Epithelial cell of prostate (primary cell): ENCODE data around the gene ARHGEF19.
"Not testable (repeated sequence)": the region's sequence is repeated elsewhere in the genome, so short reads cannot be mapped to it uniquely, and the experiment has no call there.

Experiments
- DNase-seq: peaks from one replicate; pipeline ENCODE4 v3.0.0-alpha.2; 2011; ENCODE audit warnings: low read depth, low spot score
- H3K27ac ChIP-seq: fragments of 450-650 bp; 2 replicates; pipeline ENCODE4 v1.5.1; 2017; ENCODE audit warnings: mild to moderate bottlenecking

ARHGEF19 gene

DNA sequence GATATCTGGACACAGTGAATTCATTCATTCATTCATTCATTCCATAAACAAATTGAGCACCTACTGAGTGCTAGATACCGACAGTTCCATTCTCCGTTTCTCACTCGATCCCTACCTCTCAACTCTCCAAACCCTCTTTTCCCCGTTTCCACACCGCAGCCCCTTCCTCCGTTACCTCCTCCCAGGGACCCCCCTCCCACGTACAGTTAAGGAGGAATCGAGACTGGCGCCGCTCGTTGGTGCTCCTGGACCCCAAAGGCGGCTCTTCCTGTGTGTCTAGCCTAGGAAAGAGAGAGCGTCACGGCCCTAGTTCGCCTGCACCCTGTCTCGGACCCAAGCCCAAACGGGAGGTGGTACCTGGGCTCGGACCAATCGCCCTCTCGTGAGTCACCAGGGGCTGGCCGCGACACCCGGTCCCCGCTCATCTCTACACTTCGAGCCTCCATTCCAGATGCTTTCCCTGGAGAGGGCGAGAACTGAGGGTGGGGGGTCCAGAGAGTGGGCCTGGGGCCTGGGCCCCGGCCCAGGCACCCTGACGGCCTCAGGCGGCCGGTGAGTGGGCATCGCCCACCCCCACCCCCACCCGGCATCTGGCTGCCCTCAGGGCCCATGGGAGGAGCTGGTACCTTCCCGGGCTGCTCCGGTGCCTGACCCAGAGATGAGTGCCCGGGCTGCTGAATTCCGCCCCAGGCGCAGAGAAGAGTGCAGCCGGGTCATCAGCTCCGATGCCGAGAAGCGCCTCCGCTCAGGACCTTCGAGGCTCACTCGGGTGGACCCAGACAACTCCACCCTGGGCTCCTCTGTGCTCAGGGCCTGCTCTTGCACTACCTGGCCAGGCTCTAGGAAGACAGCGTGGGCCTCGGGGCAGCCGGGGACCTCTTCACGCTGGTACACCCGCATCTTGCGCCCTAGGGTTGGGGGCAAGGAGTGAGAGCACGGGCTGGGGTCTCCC is 4.9 kb downstream of the ARHGEF19 start:
- DNase-seq, result no peak
- H3K27ac ChIP-seq, result peak overlapping the region; percentile 69

DNA sequence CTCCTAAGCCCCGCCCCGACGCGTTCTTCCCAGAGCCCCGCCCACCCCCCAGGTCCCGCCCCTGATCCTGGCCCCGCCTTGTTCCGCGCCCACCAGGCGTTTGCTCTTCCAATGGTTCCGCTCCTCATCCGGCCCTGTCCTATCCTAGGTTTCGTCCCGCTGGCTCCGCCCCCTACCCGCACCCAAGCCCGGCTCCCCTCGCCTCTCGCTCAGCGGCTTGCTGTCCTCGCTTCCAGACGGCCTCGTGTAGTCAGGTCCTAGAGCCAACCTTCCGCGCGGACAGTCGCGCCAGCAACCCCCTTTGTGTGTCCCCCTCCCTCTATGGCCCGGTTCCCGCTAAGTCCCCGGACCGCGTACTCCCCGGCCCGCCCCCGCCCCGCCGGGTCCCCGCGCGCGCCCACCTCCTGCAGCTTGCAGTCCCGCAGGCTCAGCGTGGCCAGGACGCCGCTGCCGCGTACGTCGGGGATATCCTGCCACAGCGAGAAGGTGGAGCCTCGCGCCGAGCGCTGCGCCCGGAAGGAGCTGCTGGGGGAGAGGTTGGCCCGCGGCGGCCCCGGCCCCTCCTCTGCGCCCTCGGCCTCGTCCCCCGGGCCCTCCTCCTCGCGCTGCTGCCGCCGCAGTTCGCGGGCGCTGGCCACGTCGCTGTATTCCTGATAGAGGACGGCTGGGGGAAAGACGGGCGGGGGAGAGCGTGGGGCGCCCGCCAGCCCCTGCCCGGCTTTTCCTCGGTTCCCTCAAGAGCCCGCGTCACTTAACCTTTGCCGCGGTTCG is 5.7 kb downstream of the ARHGEF19 start:
- DNase-seq, result peak; percentile 75
- H3K27ac ChIP-seq, result peak overlapping the region; percentile 69

DNA sequence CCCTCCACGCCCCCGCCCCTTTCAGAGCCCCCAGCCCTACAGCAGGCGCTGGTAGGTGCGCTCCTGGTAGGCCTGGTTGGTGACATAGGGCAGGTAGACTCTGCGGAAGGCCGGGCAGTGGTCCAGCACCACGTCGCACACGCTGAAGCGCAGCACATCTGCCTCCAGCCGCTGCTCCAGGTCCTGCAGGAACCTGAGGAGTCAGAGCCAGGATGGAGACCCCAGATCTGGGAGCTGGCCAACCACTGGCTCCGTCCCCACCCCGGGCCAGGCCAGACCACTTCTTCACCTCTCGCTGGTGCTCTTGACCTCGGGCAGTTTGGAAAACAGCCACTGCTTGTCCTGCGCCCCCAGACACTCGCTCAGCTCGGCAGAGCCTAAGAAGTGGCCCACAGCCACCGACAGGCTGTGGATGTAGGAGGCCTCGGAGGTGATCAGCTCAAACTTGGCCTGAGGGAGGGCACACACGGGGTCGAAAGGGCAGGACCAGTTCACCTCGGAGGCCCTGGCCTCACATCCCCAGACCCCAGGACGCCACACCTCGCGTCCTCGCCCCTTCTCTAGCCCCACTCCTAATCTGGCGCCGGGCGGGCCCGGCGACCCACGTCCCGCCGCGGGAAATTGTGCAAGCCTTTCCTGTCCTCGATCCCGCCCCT is 6.4 kb downstream of the ARHGEF19 start:
- H3K27ac ChIP-seq, result peak overlapping the region; percentile 69
- no peak for DNase-seq

DNA sequence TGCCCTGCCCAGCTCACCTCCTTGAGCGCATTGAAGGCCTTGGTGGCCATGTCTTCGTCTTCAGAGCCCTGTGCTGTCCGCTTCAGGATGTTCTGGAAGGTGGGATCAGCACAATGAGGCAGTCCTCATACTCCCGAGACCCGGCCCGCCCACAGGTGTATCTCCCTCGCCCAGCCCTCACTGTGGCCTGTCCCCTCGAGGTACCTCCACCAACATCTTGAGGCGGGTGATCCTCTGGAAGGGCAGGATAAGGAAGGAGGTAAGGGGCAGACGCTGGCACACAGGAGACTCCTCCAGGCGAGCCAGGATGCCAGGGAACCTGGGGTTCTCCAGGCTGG is 7.1 kb downstream of the ARHGEF19 start:
- DNase-seq, result no peak
- H3K27ac ChIP-seq, result no peak overlapping the region

DNA sequence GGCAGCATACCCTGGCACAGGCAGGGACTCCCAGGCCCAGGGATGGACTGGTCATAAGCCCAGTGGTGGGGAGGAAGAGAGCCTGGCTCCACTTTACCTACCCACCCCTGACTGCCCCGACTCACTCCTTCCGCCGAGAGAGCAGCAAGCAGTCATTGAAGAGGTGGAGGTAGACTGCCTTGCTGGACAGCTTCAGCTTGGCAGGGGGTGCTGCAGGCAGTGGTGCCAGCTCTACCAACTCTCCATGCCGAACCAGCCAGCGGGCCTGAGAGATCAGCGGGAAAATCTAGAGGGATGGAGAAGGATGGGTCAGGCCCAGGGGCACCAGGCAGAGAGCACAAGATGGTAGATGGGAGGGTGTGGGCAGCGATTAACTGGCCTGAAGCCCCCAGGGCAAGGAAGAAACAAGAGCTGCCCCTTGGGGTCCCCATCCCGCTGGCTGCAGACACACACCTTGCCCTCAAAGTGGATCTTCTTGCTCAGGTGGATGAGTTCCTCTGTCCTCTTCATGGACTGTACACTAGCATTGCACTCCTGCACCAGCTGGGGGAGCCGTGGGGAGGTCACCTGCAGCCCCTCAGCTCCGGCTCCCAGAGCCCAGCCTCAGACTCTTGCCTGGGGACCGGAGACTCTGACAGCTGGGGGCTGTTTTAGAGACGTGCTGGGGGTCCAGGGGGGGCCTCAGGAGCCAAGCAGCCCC is 7.7 kb downstream of the ARHGEF19 start:
- H3K27ac ChIP-seq, result no peak overlapping the region
- DNase-seq, result no peak

DNA sequence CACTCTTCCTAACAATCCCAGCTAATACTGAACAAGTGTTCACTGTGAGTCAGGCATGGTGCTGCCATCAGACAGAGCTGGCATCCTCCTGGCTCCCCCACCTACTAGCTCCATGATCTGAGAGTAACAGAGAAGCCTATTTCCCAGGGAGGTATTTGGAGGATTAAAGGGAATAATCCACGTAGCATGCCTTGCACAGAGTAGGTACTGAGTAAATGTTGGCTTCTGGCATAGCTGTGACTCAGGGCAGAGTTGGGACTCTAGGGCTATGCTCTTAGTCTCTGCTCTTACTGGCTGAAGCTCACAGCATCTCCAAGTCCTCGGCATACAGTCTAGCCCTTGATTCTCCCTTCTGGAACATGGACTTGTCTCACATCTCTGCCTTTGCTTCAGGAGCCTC is 8.2 kb downstream of the ARHGEF19 start:
- no peak overlapping the region for H3K27ac ChIP-seq
- DNase-seq, result no peak

DNA sequence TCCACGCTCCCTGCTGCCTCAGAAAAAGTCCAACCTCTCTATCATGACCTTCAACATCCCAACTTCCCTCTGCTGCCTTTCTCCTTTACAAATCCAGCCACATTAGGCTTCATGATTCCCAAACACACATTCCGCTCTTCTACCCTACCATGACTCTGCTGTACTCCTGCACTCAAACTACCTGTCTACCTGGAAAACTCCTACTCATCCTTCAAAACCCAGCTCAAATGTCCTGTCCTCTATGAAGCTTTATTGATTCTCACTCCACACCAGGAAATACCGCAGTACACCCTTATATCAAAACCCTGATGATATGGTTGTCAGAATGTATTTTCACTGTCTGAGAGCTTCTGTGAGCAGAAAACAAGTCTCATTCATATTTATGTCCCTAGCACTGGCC is 8.9 kb downstream of the ARHGEF19 start:
- no peak for DNase-seq
- H3K27ac ChIP-seq, result no peak overlapping the region

DNA sequence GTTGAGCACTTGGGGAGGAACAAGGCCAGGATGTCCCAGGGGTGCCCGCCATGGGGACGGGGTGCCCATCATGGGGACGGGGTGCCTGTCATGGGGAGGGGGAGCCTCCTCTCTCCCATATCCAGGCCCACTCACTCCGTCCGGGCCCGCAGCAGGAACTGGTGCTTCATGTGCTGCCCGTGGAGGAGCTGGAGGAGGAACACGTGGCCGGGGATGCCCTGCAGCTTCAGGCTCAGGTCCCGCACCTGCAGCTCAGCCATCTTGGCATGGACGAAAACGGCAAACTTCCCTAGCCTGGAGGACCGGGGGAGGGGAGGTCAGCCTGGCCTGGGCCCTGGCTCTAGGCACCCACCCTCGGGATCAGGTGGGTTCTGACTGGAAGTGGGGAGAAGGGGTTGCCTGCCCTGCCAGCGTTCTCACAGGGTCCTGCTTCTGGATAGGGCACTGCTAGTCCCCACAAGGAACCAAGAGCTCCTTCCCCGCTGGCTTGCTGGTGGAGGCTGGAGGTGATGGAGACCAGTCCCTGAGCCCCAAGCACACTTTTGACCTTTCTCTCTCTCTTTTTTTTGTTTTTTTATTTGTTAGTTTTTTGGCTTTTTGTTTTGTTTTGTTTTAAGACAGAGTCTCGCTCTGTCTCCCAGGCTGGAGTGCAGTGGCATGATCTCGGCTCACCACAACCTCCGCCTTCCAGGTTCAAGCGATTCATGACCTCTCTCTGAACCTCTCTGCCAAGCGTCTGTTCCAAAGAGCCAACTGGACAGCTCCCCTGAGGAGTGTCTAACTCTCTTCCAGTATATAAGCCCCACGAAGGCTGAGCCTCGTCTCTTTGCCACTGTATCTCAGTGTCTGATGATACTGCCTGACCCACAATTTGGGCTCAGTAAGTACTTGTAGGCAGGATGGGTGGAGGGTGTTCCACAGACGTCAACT is 9.9 kb downstream of the ARHGEF19 start:
- no peak for DNase-seq
- no peak overlapping the region for H3K27ac ChIP-seq

DNA sequence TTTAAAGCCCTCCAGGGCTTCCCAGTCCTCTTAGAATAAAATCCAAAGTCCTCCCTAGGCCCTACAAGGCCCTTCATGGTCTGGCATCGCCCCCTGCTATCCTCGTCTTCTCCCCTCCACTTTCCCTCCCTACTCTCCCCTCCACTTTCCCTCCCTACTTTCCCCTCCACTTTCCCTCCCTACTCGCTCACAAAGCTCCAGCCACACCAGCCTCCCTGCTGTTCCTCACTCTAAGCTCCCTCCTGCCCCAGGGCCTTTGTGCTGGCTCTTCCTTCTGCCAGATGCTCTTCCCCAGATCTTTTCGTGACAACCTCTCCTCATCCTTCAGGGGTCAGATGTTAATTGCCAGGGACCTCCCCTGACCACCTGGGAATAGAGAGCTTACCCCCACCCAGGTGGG is 12.8 kb downstream of the ARHGEF19 start:
- no peak for DNase-seq
- H3K27ac ChIP-seq, result no peak overlapping the region

DNA sequence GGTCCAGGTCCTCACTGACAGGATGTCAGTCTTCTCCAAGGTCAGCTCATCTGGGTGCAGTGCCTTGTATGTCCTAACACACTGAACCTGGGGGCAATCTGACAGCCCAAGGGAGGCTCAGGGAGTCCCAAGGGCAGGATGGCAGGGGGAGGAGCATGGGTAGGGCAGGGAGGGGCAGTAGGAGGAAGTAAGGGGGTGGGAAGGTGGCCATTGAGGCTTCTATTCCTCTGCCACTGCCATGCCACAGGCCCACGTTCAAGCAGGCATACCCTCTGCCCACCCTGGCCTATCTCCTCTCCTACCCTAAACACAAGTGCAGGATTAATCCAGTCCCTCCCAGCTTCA is 13.3 kb downstream of the ARHGEF19 start:
- DNase-seq, result no peak
- no peak overlapping the region for H3K27ac ChIP-seq

DNA sequence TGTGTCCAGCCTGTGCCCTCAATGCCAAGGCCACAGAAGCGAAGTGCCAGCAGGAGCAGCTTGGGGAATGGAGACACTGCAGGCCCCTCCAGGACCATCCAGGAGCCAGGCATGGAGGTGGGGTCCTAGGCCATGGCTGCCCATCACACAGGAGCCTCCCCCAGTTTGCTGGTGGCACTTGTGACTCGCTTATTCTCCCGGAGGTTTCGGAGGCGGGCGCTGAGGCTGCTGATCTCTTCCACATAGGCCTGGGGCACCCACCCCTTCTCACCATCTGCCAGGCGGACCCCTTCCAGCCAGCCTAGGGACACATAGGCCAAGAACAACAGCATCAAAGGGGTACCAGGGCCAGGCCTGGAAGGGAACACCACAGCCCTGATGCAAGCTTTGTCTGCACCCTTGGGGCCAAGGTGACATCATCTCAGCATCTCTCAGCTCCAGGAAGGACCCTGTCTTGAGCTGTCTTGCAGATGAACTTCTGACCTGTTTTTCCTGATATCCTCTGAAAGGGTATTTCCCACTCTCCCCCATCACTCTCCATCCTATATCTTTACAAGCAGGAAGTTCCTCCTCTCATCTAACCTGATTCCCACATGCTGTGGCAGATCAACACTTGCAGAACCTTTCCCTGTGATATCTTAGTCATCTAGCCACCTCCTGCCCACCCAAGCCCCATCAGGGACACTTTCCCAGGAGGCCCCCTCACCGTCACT is 13.9 kb downstream of the ARHGEF19 start:
- H3K27ac ChIP-seq, result no peak overlapping the region

DNA sequence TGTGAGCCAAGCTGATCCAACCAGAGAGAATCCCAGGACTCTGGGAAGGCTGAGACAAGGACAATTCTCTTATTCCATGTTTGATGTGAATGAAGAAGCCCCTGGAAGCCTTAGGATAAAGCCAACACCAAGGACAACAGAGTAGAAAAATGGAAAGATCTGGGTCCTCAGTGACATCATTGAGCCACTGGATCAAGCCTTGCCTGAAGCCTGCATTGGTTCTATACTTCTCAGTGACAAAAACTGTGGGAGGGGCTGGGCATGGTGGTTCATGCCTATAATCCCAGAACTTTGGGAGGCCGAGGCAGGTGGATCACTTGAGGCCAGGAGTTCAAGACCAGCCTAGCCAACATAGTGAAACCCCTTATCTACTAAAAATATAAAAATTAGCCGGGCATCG is 15.6 kb downstream of the ARHGEF19 start:
- DNase-seq, result no peak
- no peak overlapping the region for H3K27ac ChIP-seq

More for the DNA sequence above, 13.9 kb downstream of the ARHGEF19 start:
- no peak for DNase-seq

DNA sequence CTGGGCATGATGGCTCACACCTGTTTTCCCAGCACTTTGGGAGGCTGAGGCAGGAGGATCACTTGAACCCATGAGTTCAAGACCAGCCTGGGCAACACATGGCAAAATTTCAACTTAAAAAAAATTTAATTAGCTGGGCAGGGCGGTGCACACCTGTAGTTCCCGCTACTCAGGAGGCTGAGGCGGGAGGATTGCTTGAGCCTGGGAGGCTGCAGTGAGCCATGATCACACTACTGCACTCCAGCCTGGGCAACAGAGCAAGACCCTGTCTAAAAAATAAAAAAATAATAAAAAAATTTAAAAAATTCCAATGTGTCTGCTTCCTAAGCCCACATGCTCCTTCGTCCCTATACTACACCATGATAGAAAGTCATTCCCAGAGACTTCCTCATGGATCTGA is 16.3 kb downstream of the ARHGEF19 start:
- H3K27ac ChIP-seq, DNase-seq: not testable (repeated sequence)

DNA sequence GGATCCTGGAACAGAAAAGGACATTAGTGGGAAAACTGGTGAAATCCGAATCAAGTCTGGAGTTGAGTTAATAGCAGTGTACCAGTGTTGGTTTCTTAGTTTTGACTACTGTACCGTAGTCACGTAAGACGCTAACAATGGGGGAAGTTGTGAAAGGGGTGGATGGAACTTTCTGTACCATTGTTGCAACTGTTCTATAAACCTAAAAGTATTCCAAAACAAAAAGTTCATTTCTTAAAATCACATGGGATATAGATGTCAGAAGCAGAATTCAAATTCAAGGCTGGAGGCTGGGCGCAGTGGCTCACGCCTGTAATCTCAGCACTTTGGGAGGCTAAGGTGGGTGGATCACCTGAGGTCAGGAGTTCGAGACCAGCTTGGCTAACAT is 16.9 kb downstream of the ARHGEF19 start:
- DNase-seq, result no peak
- H3K27ac ChIP-seq, result no peak overlapping the region

DNA sequence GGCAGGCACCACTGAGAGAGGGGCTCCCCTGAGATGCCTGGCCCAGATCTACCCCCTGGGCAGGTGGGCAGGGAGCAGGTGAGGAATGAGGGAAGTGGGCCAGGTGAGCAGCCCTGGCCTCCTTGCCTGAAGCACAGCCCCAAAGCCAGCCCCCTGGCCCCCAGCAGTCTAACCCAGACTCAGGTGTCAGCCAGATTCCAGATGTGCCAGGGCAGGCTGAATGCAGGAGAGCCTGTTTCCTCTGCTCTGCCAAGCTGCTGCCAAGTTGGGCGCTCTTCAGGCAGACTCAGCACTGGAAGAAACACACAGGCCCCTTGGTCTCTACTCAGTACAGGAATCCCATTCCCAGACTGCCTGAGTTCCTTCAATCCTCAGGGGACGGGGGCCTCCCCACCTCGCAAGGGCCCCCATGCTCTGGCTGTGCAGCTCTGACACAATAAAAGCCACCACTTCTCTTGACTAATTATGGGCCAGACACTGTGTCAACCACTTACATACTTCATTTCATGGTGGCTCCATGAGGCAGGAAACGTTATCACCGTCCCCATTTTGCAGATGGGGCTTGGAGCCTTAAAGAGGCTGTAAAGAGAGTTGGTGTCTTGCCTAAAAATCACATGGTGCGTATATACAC is 20.4 kb downstream of the ARHGEF19 start:
- H3K27ac ChIP-seq, result no peak overlapping the region
- DNase-seq, result no peak

DNA sequence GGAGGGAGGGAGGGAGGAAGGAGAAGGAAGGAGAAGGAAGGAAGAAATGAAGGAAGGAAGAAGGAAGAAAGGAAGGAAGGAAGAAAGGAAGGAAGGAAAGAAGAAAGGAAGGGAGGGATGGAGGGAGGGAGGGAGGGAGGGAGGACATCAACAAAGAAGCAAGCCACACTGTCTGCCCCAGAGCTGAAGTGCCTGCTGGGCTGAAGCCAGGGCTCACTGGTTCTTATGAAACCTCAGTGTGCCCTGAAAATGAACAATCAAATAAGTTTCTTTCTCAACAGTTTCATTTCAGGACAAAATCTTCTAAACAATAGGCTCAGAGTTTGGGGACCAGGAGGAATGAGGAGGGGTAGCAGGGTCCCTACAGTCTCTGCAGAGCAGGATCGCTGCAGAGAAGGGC is 21.1 kb downstream of the ARHGEF19 start:
- no peak for DNase-seq

DNA sequence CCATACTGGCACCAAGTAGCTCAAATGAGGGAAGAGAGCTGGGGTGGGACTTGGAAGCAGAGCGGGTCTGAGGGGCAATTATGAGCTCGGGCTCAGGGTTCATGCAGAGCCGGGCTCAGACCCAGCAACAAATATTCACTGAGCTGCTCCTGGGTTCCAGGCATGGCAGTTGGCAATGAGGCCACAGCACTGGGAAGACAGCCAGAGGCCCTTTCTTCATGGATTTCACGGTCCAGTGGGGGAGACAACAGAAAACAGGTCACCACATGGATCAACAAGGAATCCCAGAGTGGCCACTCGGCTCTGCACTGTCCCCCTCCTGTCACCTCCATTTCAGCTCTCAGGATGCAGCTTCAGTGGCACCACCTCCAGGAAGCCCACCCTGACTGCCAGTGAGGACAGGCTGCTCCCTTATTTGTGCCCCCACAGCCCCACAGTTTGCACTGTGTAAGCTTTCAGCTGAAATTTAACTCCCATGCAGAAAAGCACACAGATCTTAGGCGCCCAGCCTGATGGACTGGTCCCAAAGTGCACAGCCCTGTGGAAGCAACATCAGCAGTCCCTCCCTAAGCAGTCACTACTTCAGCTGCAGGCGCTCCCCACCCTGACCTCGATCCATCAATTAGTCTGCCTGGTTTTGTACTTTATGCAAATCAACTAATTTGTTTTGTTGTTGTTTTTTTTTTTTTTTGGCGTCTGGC is 22.4 kb downstream of the ARHGEF19 start:
- no peak for DNase-seq
- H3K27ac ChIP-seq, result no peak overlapping the region

More for the DNA sequence above, 21.1 kb downstream of the ARHGEF19 start:
- no peak overlapping the region for H3K27ac ChIP-seq

DNA sequence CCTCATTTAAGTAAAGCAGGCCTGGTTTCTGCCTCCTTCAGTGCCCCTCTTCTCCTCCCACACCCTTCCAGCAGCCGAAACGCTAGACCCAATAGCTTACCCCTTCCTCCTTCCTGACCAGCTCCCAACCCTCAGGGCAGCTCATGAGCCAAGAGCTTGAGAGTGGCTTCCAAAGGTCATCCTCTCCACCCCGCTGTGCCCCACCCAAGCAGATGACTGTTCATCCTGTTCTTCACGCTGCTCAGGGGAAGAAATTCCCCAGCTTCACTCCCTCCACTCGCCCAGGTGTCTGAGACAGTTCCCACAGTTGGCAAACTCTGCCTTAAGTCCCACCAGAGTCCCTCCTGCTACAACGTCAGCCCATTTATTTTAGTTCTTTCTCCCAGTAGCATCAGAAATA is 23.4 kb downstream of the ARHGEF19 start:
- peak overlapping the region; percentile 81 for H3K27ac ChIP-seq
- DNase-seq, result no peak
